H1 (cell line): ENCODE results near the gene EPHA2. TPM values are rescaled to one million over a fixed set of nuclear protein-coding genes. Genes with fewer than 3 reads are reported as not detected.

Source experiments
- CTCF ChIA-PET: fragments of 300-600 bp; sonication (Branson Sonifier 250); formaldehyde crosslinking; loops from one replicate; lab custom pipeline; 2021; ENCODE audit not compliant: partially characterized antibody; lab: Charles Lee
- POLR2A ChIA-PET: fragments of 300-600 bp; sonication (Branson Sonifier 250); formaldehyde crosslinking; loops from one replicate; lab custom pipeline; 2021; ENCODE audit warnings: inconsistent platforms; ENCODE audit not compliant: partially characterized antibody; lab: Charles Lee
- DNase-seq, 2 experiments: peaks; one replicate each; pipeline versions ENCODE4 v3.0.0 to v3.0.0-alpha.2; 2010 to 2022; ENCODE audit warnings: low spot score in 2 of 2, low read depth in 1 of 2, mixed read lengths in 1 of 2
- FAIRE-seq: peaks from 2 replicates; lab custom pipeline; 2011; peaks lifted over from hg19 to GRCh38; lab: Jason Lieb, UNC
- H2AFZ ChIP-seq: 2 replicates; pipeline ENCODE4 v1.8.1; 2012; ENCODE audit warnings: low read length, inconsistent platforms
- H2AK5ac ChIP-seq: 2 replicates; pipeline ENCODE4 v1.6.1; 2013; ENCODE audit warnings: low read depth, low read length
- H2BK120ac ChIP-seq: replicated peaks from 2 replicates; pipeline ENCODE3; 2013; ENCODE audit warnings: low read depth, low read length, inconsistent platforms
- H2BK12ac ChIP-seq: 2 replicates; pipeline ENCODE4 v1.6.1; 2013; ENCODE audit warnings: low read depth, low read length
- H2BK15ac ChIP-seq: 2 replicates; pipeline ENCODE4 v1.6.1; 2013; ENCODE audit warnings: low read length
- H2BK20ac ChIP-seq: 2 replicates; pipeline ENCODE4 v1.6.1; 2013; ENCODE audit warnings: low read length
- H2BK5ac ChIP-seq: 2 replicates; pipeline ENCODE4 v1.6.1; 2013; ENCODE audit warnings: low read depth, low read length
- H3K14ac ChIP-seq: 2 replicates; pipeline ENCODE4 v1.6.1; 2013; ENCODE audit warnings: inconsistent platforms; ENCODE audit not compliant: insufficient read length
- H3K18ac ChIP-seq: 2 replicates; pipeline ENCODE4 v1.6.1; 2013; ENCODE audit warnings: low read length; ENCODE audit errors: extremely low read depth
- H3K23ac ChIP-seq: 2 replicates; pipeline ENCODE4 v1.6.1; 2013; ENCODE audit warnings: inconsistent platforms; ENCODE audit not compliant: insufficient read length
- H3K23me2 ChIP-seq: 2 replicates; pipeline ENCODE4 v1.6.1; 2013; ENCODE audit warnings: low read depth, low read length
- H3K27ac ChIP-seq: 2 replicates; pipeline ENCODE4 v1.6.1; 2011; ENCODE audit warnings: low read depth, low read length, inconsistent platforms
- H3K27me3 ChIP-seq, 4 experiments: replicated peaks in 1 of 4; 1 replicate in 1 of 4; 2 replicates in 3 of 4; pipeline versions ENCODE4 v1.6.1 to v1.8.1; 2011 to 2013; ENCODE audit warnings: low read length in 3 of 4, mild to moderate bottlenecking in 3 of 4, inconsistent platforms in 2 of 4, mixed read lengths in 2 of 4, moderate library complexity in 1 of 4; ENCODE audit not compliant: control insufficient read depth in 3 of 4, insufficient read depth in 3 of 4; ENCODE audit errors: extremely low read depth in 1 of 4
- H3K36me3 ChIP-seq, 4 experiments: 2 replicates each; pipeline versions ENCODE4 v1.6.1 to v1.8.1; 2011 to 2013; ENCODE audit warnings: mild to moderate bottlenecking in 4 of 4, low read length in 3 of 4, moderate library complexity in 2 of 4, control low read depth in 1 of 4, inconsistent platforms in 1 of 4; ENCODE audit not compliant: insufficient read depth in 4 of 4, control insufficient read depth in 2 of 4
- H3K4ac ChIP-seq: replicated peaks from 2 replicates; pipeline ENCODE3; 2013; ENCODE audit warnings: low read length, low read depth, mixed read lengths, inconsistent platforms; ENCODE audit not compliant: insufficient read length
- H3K4me1 ChIP-seq, 4 experiments: replicated peaks in 1 of 4; 1 replicate in 1 of 4; 2 replicates in 3 of 4; pipeline versions ENCODE4 v1.6.1 to v1.8.1; 2011 to 2013; ENCODE audit warnings: low read length in 3 of 4, inconsistent platforms in 2 of 4, mixed read lengths in 1 of 4; ENCODE audit not compliant: insufficient read depth in 4 of 4, control insufficient read depth in 3 of 4
- H3K4me2 ChIP-seq, 2 experiments: 2 replicates each; pipeline versions ENCODE4 v1.6.1 to v1.8.1; 2011 to 2013; ENCODE audit warnings: low read depth in 2 of 2, low read length in 2 of 2, control low read depth in 1 of 2, inconsistent platforms in 1 of 2, mild to moderate bottlenecking in 1 of 2; ENCODE audit not compliant: insufficient read depth in 1 of 2
- H3K4me3 ChIP-seq, 4 experiments: fragments of 200-600, 300-600 bp in 1 of 4; sonication (generic), shearing (Covaris generic), sonication (Bioruptor Twin) in 1 of 4; 2 replicates each; pipeline versions ENCODE4 v1.5.1 to v1.8.1; 2011 to 2016; ENCODE audit warnings: low read length in 4 of 4, low read depth in 3 of 4, control low read depth in 2 of 4, inconsistent platforms in 2 of 4, mild to moderate bottlenecking in 2 of 4, mixed read lengths in 1 of 4, moderate library complexity in 1 of 4; ENCODE audit not compliant: insufficient read depth in 2 of 4; ENCODE audit errors: extremely low read depth in 1 of 4
- H3K56ac ChIP-seq: replicated peaks from 2 replicates; pipeline ENCODE3; 2013; ENCODE audit warnings: low read depth, mild to moderate bottlenecking, mixed read lengths, low read length, inconsistent platforms; ENCODE audit not compliant: insufficient read length
- H3K79me1 ChIP-seq: 2 replicates; pipeline ENCODE4 v1.6.1; 2013; ENCODE audit warnings: low read depth, low read length, control low read depth
- H3K79me2 ChIP-seq, 2 experiments: 2 replicates each; pipeline versions ENCODE4 v1.6.1 to v1.8.1; 2012 to 2013; ENCODE audit warnings: low read length in 2 of 2, mild to moderate bottlenecking in 2 of 2, inconsistent platforms in 1 of 2; ENCODE audit not compliant: insufficient read depth in 2 of 2, control insufficient read depth in 1 of 2
- H3K9ac ChIP-seq, 4 experiments: replicated peaks in 1 of 4; 1 replicate in 1 of 4; 2 replicates in 3 of 4; pipeline versions ENCODE4 v1.6.1 to v1.8.1; 2011 to 2013; ENCODE audit warnings: low read depth in 3 of 4, low read length in 3 of 4, control low read depth in 2 of 4, mild to moderate bottlenecking in 2 of 4, moderate library complexity in 2 of 4, inconsistent platforms in 1 of 4; ENCODE audit errors: extremely low read depth in 1 of 4
- H3K9me3 ChIP-seq, 2 experiments: 2 replicates each; pipeline versions ENCODE4 v1.6.1 to v1.8.1; 2012 to 2013; ENCODE audit warnings: mild to moderate bottlenecking in 2 of 2, moderate library complexity in 2 of 2, control low read depth in 1 of 2, inconsistent platforms in 1 of 2, low read depth in 1 of 2, low read length in 1 of 2, mixed read lengths in 1 of 2; ENCODE audit not compliant: insufficient read depth in 2 of 2
- H4K20me1 ChIP-seq, 2 experiments: replicated peaks in 1 of 2; 2 replicates each; pipeline versions ENCODE3 to v1.8.1; 2011 to 2013; ENCODE audit warnings: inconsistent platforms in 2 of 2, low read length in 2 of 2, mild to moderate bottlenecking in 1 of 2; ENCODE audit not compliant: insufficient read depth in 2 of 2, control insufficient read depth in 1 of 2
- H4K5ac ChIP-seq: 2 replicates; pipeline ENCODE4 v1.6.1; 2013; ENCODE audit warnings: low read length, low read depth, mixed read lengths, inconsistent platforms; ENCODE audit not compliant: insufficient read length
- H4K8ac ChIP-seq: 2 replicates; pipeline ENCODE4 v1.8.0; 2013; ENCODE audit warnings: mild to moderate bottlenecking, moderate library complexity, low read length, inconsistent platforms; ENCODE audit not compliant: insufficient read depth; ENCODE audit errors: extremely low read depth
- H4K91ac ChIP-seq: replicated peaks from 2 replicates; pipeline ENCODE3; 2013; ENCODE audit warnings: low read length, mixed read lengths, inconsistent platforms; ENCODE audit not compliant: insufficient read length
- ATF3 ChIP-seq: IDR thresholded peaks from 2 replicates; pipeline ENCODE4 v1.6.1; 2011; ENCODE audit warnings: low read depth, mild to moderate bottlenecking, low read length; ENCODE audit not compliant: insufficient read depth
- BRCA1 ChIP-seq: IDR thresholded peaks from 2 replicates; pipeline ENCODE4 v1.6.1; 2012; ENCODE audit warnings: low read depth, low read length, improper control_type of control experiment
- CEBPB ChIP-seq: IDR thresholded peaks from 2 replicates; pipeline ENCODE4 v1.6.1; 2012; ENCODE audit warnings: low read depth, low read length
- EP300 ChIP-seq, 2 experiments: IDR thresholded peaks; 1 replicate in 1 of 2; 2 replicates in 1 of 2; pipeline ENCODE4 v1.6.1; 2011 to 2012; ENCODE audit warnings: low read depth in 2 of 2, low read length in 2 of 2, mild to moderate bottlenecking in 2 of 2, borderline replicate concordance in 1 of 2, inconsistent platforms in 1 of 2, moderate library complexity in 1 of 2
- HDAC6 ChIP-seq: IDR thresholded peaks from one replicate; pipeline ENCODE4 v1.7.1; 2012; ENCODE audit warnings: low read depth, mild to moderate bottlenecking, inconsistent platforms, low read length, moderate library complexity
- KDM5A ChIP-seq: fragments of 200-600 bp; IDR thresholded peaks from 2 replicates; pipeline ENCODE4 v1.7.1; 2012; ENCODE audit warnings: mild to moderate bottlenecking, low read length, inconsistent platforms, mixed read lengths
- NRF1 ChIP-seq: IDR thresholded peaks from 2 replicates; pipeline ENCODE4 v1.6.1; 2011; ENCODE audit warnings: mild to moderate bottlenecking, low read depth, low read length, improper control_type of control experiment
- SIN3A ChIP-seq, 2 experiments: IDR thresholded peaks in 1 of 2; conservative IDR thresholded peaks in 1 of 2; 2 replicates each; pipeline ENCODE4 v1.6.1; 2011 to 2012; ENCODE audit warnings: low read length in 2 of 2, improper control_type of control experiment in 1 of 2, low read depth in 1 of 2, mild to moderate bottlenecking in 1 of 2
- SP1 ChIP-seq: IDR thresholded peaks from 2 replicates; pipeline ENCODE4 v1.6.1; 2011; ENCODE audit warnings: low read depth, low read length
- WGBS, 2 experiments: shearing (Covaris generic) in 1 of 2; methylation state at CpG; one replicate each; pipeline versions ENCODE4 v1.1.6 to v1.1.7; 2013 to 2015; ENCODE audit warnings: low lambda C conversion rate in 2 of 2, mixed read lengths in 2 of 2, inconsistent platforms in 1 of 2, low coverage in 1 of 2, missing lambda C conversion rate in 1 of 2; ENCODE audit not compliant: insufficient replicate concordance in 2 of 2, insufficient coverage in 1 of 2, insufficient read length in 1 of 2; ENCODE audit errors: extremely low coverage in 1 of 2, missing lambda C conversion rate in 1 of 2; 5-methylcytosine and 5-hydroxymethylcytosine counted together
- polyA plus RNA-seq, 7 experiments: library from polyadenylated mRNA; depleted of rRNA in 3 of 7; stranded (reverse) in 5 of 7; unstranded in 2 of 7; fragments of >200 nt in 5 of 7; fragments of 200-250 nt in 2 of 7; gene quantifications; 1 replicate in 5 of 7; 2 replicates in 1 of 7; 4 replicates in 1 of 7; pipeline versions ENCODE4 v1.2.1 to v1.2.3, GENCODE V29; 2011 to 2013; ENCODE audit warnings: missing spikeins in 2 of 7, mixed read lengths in 2 of 7
- total RNA-seq: library from RNA; stranded (reverse); fragmentation: NEBNext Ultra II Directional; extraction: Animal tissue kit (Norgen Biotek cat#: 25700); gene quantifications from 2 replicates; pipeline ENCODE4 v1.2.1, GENCODE V29; 2021

Gene EPHA2
- total and polyA plus RNA-seq, 2 of the 8 experiments (the other 6 are each of a cell fraction or from before 2014, with no cell fraction given) = 26.8 to 33.6 TPM

GRCh38 chr1:16119504-16119903, 36.4 kb downstream of the EPHA2 start:
- WGBS, 2 experiments = 88% methylated on average over 6 of the region's 6 CpGs; no CpG with 5 or more reads in 1 of the 2 experiments
- H3K4me2 ChIP-seq = no peak overlapping the region
- H3K9ac ChIP-seq = no peak overlapping the region
- peak overlapping the region; percentile 84 for H3K4ac ChIP-seq
- H4K20me1 ChIP-seq = no peaks in the 10 kb centered on the region
- no peak overlapping the region; the same call in 1 of the 2 replicates for H3K18ac ChIP-seq
- H3K27ac ChIP-seq = no peak overlapping the region
- H3K23ac ChIP-seq = no peak overlapping the region
- CTCF ChIA-PET = interaction anchor here (1.0 to 31.3 kb wide), 7 partner anchors 11 to 111 kb away, joined by 3 to 522 read pairs (median 4); partner anchors contain the start of gene FAM131C
- H4K91ac ChIP-seq = peak overlapping the region; percentile 67
- DNase-seq (no peak), FAIRE-seq (no peak)
- H2BK20ac ChIP-seq = 0 out of 2 replicates have a peak overlapping the region, but pooled peaks have one; percentile 80
- H4K5ac ChIP-seq = no peak overlapping the region
- H3K9me3 ChIP-seq = no peaks in the 10 kb centered on the region
- H2AK5ac ChIP-seq = no peak overlapping the region
- H3K4me1 ChIP-seq = peaks cover 15 to 42% (median 28%) of the 10 kb centered on the region in 4 experiments
- no peak for TF ChIP-seq EP300 (IDR thresholded peaks at IDR 0.05; ENCODE audit: borderline replicate concordance in 1 of 2, low read depth in 2 of 2, low read length in 2 of 2)
- TF ChIP-seq HDAC6 = no peak
- no peak for TF ChIP-seq KDM5A
- TF ChIP-seq BRCA1 = no peak
- TF ChIP-seq NRF1 = no peak
- TF ChIP-seq SIN3A (conservative IDR thresholded peaks at IDR 0.05 in 1 of 2, IDR thresholded peaks at IDR 0.05 in 1 of 2; ENCODE audit: low read depth in 1 of 2, low read length in 2 of 2) = no peak
- no peak for TF ChIP-seq ATF3
- no peak for TF ChIP-seq CEBPB
- TF ChIP-seq SP1 = no peak
- peak overlapping the region; percentile 72; the same call in 1 of the 2 replicates for H2BK15ac ChIP-seq
- peaks cover under 1 to 8% (median 3%) of the 10 kb centered on the region in 4 experiments; a peak in 5 of 8 replicates for H3K36me3 ChIP-seq
- H2BK5ac ChIP-seq = peak overlapping the region; percentile 16; the same call in 1 of the 2 replicates
- POLR2A ChIA-PET = interaction anchor here (1.0 to 7.3 kb wide), 4 partner anchors 27 to 37 kb away, joined by 4 to 51 read pairs (median 5); partner anchors contain the start of gene EPHA2
- no peak overlapping the region for H3K56ac ChIP-seq
- H3K79me1 ChIP-seq = no peaks in the 10 kb centered on the region
- H3K4me3 ChIP-seq = no peak overlapping the region
- no peaks in the 10 kb centered on the region for H3K79me2 ChIP-seq
- H2BK120ac ChIP-seq = no peak overlapping the region
- H3K23me2 ChIP-seq = no peaks in the 10 kb centered on the region
- H2AFZ ChIP-seq = no peak overlapping the region
- no peak overlapping the region for H3K14ac ChIP-seq
- no peak overlapping the region for H4K8ac ChIP-seq
- H3K27me3 ChIP-seq = no peaks in the 10 kb centered on the region
- H2BK12ac ChIP-seq = peak overlapping the region; percentile 75; the same call in 1 of the 2 replicates
